Tibial artery (tissue), 4 donors: Measurements from ENCODE around the gene C1S.

Source experiments
- DNase-seq, 2 donors: peaks; one replicate each; pipeline ENCODE4 v3.0.0-alpha.2; 2019
- H3K27ac ChIP-seq, 2 donors: fragments of 200-600 bp; sonication (generic) in 1 of 2; 1 replicate in 1 of 2; 2 replicates in 1 of 2; pipeline ENCODE4 v1.5.1; 2018 to 2019; ENCODE audit warnings: mild to moderate bottlenecking in 1 of 2
- H3K27me3 ChIP-seq, 2 donors: fragments of 200-600 bp; sonication (generic) in 1 of 2; one replicate each; pipeline versions ENCODE4 v1.5.1 to v1.6.0; 2016 to 2019
- H3K36me3 ChIP-seq, 3 donors: fragments of 200-600 bp; sonication (generic) in 2 of 3; one replicate each; pipeline ENCODE4 v1.5.1; 2016 to 2019; ENCODE audit warnings: mild to moderate bottlenecking in 2 of 3
- H3K4me1 ChIP-seq, 4 donors: fragments of 200-600 bp; sonication (generic) in 2 of 4; 1 replicate in 3 of 4; 2 replicates in 1 of 4; pipeline ENCODE4 v1.5.1; 2016 to 2019
- H3K4me3 ChIP-seq, 2 donors: fragments of 200-600 bp; sonication (generic) in 1 of 2; 1 replicate in 1 of 2; 2 replicates in 1 of 2; pipeline ENCODE4 v1.5.1; 2018 to 2019; ENCODE audit warnings: mild to moderate bottlenecking in 2 of 2
- H3K9me3 ChIP-seq, 3 donors: fragments of 200-600 bp; sonication (generic) in 1 of 3; one replicate each; pipeline ENCODE4 v1.5.1; 2016 to 2019
- CTCF ChIP-seq, 2 experiments: fragments of 200-600 bp in 1 of 2; fragments of 450-650 bp in 1 of 2; IDR thresholded peaks; one replicate each; pipeline ENCODE4 v1.5.1; 2017 to 2019; ENCODE audit warnings: antibody characterized with exemption in 2 of 2, mild to moderate bottlenecking in 1 of 2, moderate library complexity in 1 of 2
- intact Hi-C: fragments of 100-400 bp; cut with DNase I; formaldehyde crosslinking; loops from one replicate; pipeline ENCODE4 v1.15.0; 2023; ENCODE audit warnings: low total_unique reads

Gene C1S

DNA sequence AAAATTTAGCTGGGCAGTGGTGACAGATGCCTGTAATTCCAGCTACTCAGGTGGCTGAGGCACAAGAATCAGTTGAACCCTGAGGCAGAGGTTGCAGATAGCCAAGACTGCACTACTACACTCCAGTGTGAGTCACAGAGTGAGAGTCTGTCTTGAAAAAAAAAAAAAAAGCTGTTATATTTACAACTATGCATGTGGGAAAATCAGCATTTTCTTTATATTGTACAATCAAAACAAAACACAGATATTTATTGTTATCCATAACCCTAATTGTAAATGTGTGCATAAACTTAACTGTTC lies 19.3 kb downstream of the C1S start:
- Histone ChIP-seq H3K27me3 (no peaks in the 10 kb centered on the region), H3K4me1 (peaks cover 0 to 25% (median 13%) of the 10 kb centered on the region in 4 donors), H3K4me3 (no peak overlapping the region), H3K36me3 (peaks cover 31 to 35% (median 33%) of the 10 kb centered on the region in 3 donors), H3K9me3 (no peaks in the 10 kb centered on the region), H3K27ac (peak overlapping the region; percentile 52 to 82)
- intact Hi-C loops, result no loop called here
- no peak for TF ChIP-seq CTCF (IDR thresholded peaks at IDR 0.05)
- no peak for DNase-seq

DNA sequence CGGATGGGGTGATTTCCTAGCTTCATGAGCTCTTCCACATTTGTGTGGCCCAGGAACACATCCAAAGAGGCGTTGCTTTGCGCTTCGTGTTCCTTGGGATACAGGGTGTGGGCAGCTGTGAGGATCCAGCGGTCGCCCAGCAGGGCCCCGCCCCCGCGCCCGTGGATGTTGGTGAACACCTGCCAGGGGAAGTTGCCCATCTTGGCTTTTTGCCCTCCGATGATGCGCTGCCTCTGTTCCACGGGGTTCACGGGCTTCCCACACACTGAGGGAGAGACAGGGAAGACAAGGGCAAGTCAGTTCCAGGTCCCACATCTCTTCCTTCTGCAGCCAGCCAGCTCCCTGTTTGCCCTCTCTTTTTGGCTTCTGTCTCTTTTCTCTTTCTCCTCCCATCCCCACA lies 20.5 kb downstream of the C1S start:
- TF ChIP-seq CTCF (IDR thresholded peaks at IDR 0.05), result no peak
- intact Hi-C loops, result no loop called here
- Histone ChIP-seq H3K4me3 (no peak overlapping the region), H3K27ac (peak overlapping the region; percentile 52 to 82), H3K27me3 (no peaks in the 10 kb centered on the region), H3K36me3 (peaks cover 44 to 48% (median 46%) of the 10 kb centered on the region in 3 donors), H3K4me1 (peaks cover 0 to 25% (median 13%) of the 10 kb centered on the region in 4 donors), H3K9me3 (no peaks in the 10 kb centered on the region)
- DNase-seq, result no peak

DNA sequence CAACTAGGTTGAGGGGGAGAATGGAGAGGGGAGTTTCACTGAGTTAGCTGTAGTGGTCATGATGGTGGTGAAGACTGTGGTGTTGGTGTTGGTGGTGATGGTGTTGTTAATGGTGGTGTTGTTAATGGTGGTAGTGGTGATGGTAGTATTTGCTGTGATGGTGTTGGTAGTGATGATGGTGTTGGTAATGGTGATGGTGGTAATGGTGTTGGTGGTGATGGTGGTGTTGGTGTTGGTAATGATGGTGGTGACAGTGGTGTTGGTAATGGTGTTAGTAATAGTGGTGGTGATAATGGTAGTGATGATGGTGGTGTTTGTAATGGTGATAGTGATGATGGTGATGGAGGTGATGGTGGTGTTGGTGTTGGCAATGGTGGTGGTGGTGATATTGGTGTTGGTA lies 22.6 kb downstream of the C1S start:
- Histone ChIP-seq H3K4me1 (peaks cover 0 to 25% (median 13%) of the 10 kb centered on the region in 4 donors), H3K27me3 (no peaks in the 10 kb centered on the region), H3K27ac (no peak overlapping the region), H3K36me3 (peaks cover 58 to 68% (median 64%) of the 10 kb centered on the region in 3 donors), H3K9me3 (no peaks in the 10 kb centered on the region), H3K4me3 (no peak overlapping the region)
- no peak for TF ChIP-seq CTCF (IDR thresholded peaks at IDR 0.05)
- no peak for DNase-seq
- intact Hi-C loops, result no loop called here

DNA sequence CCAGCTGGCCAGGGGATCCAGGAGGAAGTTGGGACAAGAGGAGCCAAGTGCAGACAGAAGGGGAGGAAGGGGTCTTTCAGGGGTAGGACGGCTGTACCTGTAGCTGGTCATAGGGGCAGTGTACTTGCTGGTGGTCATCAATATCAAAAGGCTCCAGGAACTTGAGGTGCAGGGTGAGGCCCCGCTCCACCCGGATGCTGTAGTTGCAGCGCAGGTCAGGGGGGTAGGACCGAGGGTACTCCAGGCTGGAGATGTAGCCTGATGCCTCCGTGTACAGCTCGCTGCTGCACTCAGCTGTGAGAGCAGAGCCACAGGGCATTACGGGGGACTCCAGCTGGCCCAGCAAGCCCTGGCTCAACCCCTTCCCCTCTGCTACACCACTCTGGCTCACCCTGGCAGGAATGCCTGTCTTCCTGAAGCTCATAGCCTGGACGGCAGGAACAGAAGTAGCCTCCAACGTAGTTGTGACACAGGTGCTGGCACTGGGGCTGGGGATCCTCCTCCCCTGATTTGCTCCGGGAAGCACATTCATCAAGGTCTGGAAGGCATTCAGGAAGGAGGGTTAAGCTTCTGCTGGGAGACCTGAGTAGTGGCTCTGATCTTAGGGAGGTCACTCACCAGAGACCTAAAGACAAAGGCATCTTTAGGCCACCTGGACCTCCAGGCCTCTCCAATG lies 28.8 kb downstream of the C1S start:
- TF ChIP-seq CTCF (IDR thresholded peaks at IDR 0.05), result no peak
- Histone ChIP-seq H3K4me3 (peak overlapping the region in 1 of 2 donors; percentile 57), H3K27me3 (no peaks in the 10 kb centered on the region), H3K36me3 (peaks cover 50 to 57% (median 53%) of the 10 kb centered on the region in 3 donors), H3K4me1 (peaks cover 0 to 47% (median 38%) of the 10 kb centered on the region in 4 donors), H3K9me3 (no peaks in the 10 kb centered on the region), H3K27ac (peak overlapping the region; percentile 78 to 87)
- no peak for DNase-seq
- intact Hi-C loops, result no loop called here

DNA sequence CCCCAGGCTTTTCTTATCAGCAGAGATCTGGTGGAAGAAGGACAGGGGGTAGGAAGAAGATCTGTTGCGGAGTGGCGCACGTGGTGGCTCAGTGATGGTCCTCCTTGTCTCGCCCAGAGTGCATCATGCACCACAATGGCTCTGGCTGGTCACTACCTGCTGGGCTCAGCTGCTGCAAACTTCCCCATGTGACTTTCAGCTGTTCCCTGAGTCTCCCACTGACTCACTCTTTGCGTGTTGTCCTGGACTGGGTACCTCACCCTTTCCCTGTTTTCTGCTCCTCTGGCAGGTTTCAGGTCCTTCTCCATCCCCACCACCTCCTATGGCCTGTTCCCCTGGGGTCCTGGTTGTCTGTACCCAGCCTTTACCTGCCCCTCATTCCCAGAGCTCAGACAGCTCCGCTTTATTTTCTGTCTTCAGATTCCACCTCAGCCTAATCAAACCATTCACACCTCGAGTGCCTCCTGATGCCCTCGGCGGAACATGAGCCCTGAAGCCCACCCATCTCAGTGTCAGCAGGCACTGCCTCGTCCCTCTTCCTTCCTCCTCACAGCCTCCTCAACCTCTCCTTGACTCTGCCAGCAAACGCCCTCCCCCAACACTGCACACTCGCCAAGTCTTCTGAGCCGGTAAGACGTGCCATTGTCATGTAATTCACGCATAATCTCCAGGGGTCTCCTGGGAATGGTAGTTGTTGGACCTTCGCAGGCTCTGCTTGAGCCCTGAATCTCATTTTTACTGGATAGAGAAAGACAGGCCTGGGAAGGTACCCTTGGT lies 29.9 kb downstream of the C1S start:
- intact Hi-C loops, result loop anchor here (5.0 kb wide), 1 partner anchor 887 kb away; no protein-coding TSS in a partner anchor
- Histone ChIP-seq H3K4me3 (peak overlapping the region; percentile 57), H3K27ac (peak overlapping the region; percentile 78 to 87), H3K36me3 (peaks cover 40 to 48% (median 44%) of the 10 kb centered on the region in 3 donors), H3K27me3 (no peaks in the 10 kb centered on the region), H3K9me3 (no peaks in the 10 kb centered on the region), H3K4me1 (peaks cover 0 to 47% (median 38%) of the 10 kb centered on the region in 4 donors)
- TF ChIP-seq CTCF (IDR thresholded peaks at IDR 0.05), result no peak
- DNase-seq, result no peak
